ENCODE results near the gene DEGS1.

DNA sequence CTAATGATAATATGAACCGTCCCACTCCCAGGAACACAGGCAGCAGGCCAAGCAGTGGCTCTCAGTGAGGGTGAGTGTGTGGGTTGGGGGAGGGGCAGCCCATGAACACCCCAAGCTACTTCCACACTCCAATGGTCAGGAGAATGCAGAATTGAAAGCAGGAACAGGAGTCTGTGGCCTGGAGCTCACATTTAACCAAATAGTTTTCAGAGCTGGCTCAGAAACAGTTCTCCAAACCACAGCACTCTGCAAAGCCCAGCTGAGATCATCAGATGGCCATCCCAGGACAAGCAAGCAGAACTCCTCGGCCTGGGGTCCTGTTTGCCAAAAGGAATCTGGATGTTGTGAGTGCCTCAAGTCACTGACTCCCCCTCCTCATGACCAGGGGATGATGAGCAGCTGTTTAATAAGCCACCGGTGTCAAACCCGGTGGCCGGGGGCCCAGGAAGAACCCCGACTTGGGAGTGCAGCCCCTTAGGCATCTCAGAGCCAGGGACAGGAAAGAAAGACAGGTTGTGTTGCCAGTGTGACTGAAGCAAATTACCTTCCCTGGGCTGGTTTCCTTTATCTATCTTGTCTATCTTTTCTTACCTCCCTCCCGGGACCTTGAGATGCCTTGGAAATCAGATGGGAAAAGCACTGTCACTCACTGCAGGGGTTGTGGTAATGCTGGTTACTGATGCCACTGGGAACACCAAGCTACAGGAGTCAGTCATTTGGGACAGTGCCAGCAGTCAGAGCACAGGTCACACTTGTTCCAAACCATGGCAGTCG is 20.4 kb downstream of the DEGS1 start:
- no peak for TF ChIP-seq GATA2 (IDR thresholded peaks at IDR 0.05; ENCODE audit: low read depth, low read length)
- TF ChIP-seq GATA3 (IDR thresholded peaks at IDR 0.05; ENCODE audit: low read depth, low read length), result no peak

Measured in SH-SY5Y (cell line).